Glomerular endothelial cell (primary cell): Measurements from ENCODE around the gene ZNF691. TPM values are rescaled to one million over a fixed set of nuclear protein-coding genes. Genes with fewer than 3 reads are reported as not detected.
"Not testable (repeated sequence)": the region's sequence is repeated elsewhere in the genome, so short reads cannot be mapped to it uniquely, and the experiment has no call there.

ENCODE experiments used
- DNase-seq: peaks from one replicate; pipeline ENCODE4 v3.0.0-alpha.2; 2011; ENCODE audit warnings: low read depth, low spot score; ENCODE audit errors: extremely low read depth
- total RNA-seq: library from RNA; depleted of rRNA; stranded (reverse); fragments of >200 nt; gene quantifications from 2 replicates; pipeline ENCODE4 v1.2.3, GENCODE V29; 2015

ZNF691 gene, protein sequence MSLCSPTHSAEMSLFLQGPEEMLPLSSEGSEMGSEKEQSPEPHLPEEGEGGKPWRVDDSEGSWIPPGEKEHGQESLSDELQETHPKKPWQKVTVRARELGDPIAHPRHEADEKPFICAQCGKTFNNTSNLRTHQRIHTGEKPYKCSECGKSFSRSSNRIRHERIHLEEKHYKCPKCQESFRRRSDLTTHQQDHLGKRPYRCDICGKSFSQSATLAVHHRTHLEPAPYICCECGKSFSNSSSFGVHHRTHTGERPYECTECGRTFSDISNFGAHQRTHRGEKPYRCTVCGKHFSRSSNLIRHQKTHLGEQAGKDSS
- 8.5 and 9.0 TPM in 2 replicates for total RNA-seq

GRCh38 chr1:42846257-42847110, at the start of gene ZNF691:
TSS of gene ZNF691 (plus strand) at chr1:42846613. CDS start at chr1:42849659, 3,046 bp downstream.
- DNase-seq = peak; percentile 93

DNA sequence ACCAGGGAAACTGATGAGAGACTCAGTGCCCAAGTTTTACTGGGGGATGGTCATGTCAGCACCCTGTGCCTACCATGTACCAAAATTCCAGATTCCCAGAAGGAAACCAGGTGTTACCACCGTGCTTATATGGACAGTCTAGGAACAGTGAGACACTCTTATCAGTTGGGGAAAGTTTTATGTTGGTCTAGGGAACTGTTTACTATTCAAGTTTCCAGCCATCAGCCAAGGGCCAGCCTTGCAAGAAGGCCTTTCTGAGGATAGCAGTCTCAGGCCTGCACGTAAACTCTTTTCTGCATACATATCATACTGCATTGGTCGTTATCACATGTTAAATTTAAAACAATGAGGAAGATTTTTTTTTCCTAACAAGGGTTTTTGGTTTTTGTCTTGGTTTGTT, 49.0 kb upstream of the ZNF691 start:
- no peak for DNase-seq

DNA sequence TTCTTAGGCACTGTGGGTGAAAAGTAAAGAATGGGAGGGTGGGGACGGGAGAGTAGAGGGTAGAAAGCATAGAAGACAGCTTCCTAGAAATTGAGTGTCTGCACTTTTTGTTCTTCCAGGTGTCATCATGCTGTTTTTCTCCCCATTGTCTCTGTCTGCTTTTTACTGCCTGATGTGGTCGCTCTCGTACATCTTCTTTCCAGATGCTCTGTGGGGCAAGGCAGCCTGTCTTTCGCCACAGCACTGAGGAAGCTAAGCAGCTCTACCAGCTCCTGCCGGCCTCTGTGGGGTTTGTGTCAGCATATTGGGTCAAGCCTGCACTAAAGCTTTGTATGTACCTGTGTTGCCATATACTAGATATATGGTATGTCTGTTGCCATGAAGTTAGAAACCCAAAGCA, 48.4 kb upstream of the ZNF691 start:
- DNase-seq = no peak

DNA sequence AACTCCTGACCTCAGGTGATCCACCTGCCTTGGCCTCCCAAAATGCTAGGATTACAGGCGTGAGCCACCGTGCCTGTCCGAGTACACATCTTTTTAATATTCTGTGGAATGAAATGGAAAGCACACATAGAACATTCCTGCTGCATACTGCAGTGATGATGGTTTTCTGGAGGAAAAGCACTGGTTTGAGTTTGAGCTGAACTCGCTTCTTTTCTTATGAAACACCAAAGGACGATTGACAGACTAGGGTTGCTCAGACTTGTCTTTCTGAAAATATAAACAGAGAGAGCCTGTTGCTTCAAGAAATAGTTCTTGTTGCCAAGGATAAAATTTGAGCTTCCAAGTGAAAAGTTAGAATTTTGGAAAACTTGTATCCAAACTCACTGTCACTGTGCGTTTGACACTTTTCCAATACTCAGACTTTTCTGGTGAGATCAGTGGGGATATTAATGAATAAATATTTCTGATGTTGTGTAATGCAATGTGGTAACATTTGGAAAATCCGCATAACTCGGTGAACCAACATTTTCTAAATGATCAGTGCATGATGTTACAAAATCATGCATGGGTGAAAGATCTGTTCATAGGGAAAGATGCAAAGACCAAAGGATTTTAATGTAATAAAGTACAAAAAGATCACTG, 44.5 kb upstream of the ZNF691 start:
- no peak for DNase-seq

- no peak for DNase-seq
These were observed 40.2 kb upstream of the ZNF691 start for GRCh38 chr1:42806171-42806570.

DNA sequence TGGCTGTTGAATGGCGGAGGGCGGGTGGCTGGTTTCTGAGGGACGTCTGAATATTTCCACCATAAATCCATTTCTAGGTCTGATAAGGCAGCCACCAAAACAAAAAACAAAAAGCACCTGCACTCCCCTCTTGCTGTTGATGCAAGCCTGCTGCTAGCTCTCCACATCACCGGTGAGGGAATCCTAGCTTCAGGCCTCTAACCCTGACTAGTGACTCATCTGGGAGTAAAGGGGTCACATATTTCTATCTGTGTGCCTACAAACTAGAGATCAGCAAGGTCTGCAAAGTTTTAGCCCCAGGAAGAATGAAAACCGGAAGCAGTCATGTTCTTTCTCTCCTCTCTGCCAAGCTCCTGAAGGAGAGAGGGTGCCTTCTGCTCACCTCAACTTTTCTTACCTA, 39.8 kb upstream of the ZNF691 start:
- DNase-seq = no peak

- DNase-seq = no peak
These were observed 39.3 kb upstream of the ZNF691 start for GRCh38 chr1:42807056-42807668.

GRCh38 chr1:42814815-42815214, 31.6 kb upstream of the ZNF691 start:
- not testable (repeated sequence) for DNase-seq

DNA sequence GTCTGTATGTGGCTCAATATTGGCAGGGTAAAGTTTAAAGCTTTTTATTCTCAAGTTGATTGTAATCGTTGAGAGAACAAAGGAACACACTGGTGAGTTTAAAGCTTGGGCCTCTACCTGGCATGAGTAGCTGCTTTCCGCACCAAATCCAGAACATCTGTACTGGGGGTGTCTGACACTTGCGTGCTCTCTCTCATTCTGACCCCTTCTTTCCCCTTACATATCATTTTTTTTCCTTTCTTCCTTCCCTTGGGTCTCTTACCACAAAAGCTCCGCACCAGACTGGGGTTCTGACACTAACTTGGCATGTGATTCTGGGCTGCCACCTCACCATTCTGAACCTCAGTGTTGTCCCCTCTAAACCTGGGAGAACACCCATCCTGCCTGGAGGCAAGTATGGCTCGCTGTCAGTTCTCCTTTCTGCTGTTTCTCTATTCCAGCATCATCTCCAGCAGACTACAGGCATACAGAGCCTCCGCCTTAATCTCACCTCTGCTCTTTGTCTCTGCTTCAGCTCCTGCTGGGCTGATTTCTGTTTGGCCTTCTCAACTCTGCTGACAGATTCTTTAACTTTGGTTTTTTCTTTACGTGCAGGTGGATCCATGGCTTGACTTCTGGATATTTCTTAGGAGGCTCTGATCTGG, 30.4 kb upstream of the ZNF691 start:
- DNase-seq = no peak

DNA sequence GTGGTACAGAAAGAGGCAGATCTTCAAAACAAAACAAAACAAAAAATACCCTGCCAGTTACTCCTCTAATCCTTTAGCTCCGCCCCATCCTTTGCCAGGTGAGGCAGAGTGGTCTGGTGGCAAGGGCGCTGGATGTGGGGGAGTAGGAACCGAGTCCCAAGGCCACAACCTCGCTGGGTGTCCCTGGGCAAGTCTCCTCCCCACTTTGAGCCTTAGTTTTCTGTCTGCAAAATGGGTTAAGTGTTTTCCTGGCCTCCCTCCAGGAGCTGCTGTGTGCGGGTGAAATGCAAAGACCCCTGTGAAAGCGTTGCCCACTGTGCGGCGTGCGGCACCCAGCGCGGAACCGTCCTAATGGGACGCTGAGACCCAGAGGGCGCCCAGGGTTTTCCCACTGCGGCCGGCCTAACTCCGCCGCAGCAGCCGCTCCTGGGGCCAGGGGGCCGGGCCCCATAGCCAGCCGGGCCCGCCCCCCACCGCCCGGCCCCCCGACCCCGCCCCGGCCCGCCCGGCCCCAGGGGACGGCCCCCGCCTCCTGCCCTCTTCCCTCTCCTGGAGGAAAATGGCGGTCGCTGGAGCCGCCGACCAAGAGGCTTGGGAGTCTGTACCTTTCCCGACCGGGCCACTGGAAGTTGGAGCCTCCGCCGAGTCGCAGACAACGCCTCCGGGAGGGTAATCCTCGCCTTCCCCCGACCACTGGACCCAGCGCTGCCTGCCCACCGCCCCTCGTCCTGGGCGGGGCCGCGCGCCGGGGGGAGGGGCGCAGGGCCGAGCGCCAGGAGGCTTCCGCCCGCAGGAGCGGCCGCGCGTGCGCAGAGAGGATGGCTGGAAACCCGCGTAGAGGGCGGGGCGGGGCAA, 29.6 kb upstream of the ZNF691 start, which contains the start of the genes ERMAP and SVBP:
Gene ERMAP, plus strand, starts transcription at position 538 of the 855 bp plus-strand sequence. CDS start 13,327 bp downstream, outside the sequence.
Gene SVBP, minus strand, starts transcription at position 813 of the 855 bp plus-strand sequence. CDS start 853 bp downstream, outside the sequence.
- DNase-seq = no peak

DNA sequence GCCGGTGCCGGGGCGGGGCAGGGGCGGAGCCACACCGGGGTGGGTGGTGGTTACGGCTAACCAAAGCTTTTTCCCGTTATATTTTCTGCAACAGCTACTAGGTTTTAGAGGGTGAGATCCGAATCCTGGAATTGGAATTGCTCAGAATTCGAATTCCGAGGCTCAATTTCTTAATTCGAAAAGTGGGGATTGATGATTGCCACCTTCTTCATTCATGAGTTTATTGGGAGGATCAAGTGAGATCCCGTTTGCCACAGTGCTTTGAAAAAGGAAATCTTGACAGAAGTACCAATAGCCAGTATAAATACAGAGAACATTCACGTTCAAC, 29.0 kb upstream of the ZNF691 start:
- no peak for DNase-seq

GRCh38 chr1:42817976-42818375, 28.4 kb upstream of the ZNF691 start:
- no peak for DNase-seq

DNA sequence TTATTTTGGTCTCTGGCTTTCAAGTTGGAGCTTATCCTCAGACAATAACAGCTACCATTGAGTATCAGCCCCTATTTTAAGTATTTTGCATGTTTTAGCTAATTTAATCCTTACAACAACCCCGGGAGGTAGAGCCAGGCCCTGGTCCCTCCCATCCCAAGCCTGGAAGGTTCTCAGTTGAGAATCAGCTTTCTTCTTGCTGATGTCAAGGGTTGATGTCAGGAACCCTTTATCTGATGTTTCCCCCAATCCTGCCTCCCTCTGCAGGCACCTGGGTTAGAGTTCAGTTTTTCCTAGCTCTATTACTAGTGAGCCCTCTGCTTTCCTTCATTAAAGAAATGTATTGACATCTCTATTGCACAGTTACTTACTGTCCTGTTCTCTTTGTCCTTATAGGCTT, 25.6 kb upstream of the ZNF691 start:
- DNase-seq = no peak

- DNase-seq = no peak
These were observed 24.7 kb upstream of the ZNF691 start for GRCh38 chr1:42821690-42822089.

- DNase-seq = no peak
These were observed 23.5 kb upstream of the ZNF691 start for GRCh38 chr1:42822800-42823392.

GRCh38 chr1:42824481-42825035, 21.9 kb upstream of the ZNF691 start:
- DNase-seq = no peak

DNA sequence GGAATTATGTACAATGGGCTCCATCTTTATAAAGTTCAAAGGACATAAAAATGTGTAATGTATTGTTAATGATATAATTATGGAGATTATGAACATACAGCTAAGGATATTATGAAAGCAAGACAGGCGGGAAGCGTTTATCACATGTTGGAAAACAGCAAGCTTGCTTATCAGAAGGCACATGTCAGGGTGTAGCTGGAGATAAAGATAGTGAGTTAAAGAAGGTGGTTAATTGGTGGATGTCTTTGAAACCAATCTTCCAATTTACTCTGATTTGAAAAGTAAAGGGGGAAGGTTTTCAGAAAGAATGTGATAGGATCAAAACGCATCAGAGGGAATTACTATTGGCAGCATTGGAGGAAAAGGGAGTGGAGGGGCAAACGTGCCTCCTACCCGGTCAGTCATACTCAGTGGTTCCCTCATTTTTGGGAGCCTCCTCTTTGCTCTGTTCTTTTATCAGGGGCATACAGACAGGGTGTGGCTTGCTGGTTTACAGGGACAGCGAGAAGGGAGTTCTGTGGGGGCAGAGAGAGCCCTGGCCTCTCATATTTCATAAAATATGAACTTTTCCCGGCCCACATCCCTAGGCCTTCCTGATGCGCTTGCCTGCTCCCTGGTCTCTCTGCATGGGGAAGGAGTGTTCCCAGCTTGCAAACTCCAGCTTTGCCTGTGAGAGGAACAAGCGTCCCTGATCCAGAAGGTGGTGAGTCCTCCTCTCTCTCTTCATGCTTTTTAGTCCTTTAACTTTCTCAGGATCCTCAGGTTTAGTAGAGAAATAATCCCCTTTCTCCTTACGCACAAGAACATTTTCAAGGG, 21.2 kb upstream of the ZNF691 start:
- no peak for DNase-seq

DNA sequence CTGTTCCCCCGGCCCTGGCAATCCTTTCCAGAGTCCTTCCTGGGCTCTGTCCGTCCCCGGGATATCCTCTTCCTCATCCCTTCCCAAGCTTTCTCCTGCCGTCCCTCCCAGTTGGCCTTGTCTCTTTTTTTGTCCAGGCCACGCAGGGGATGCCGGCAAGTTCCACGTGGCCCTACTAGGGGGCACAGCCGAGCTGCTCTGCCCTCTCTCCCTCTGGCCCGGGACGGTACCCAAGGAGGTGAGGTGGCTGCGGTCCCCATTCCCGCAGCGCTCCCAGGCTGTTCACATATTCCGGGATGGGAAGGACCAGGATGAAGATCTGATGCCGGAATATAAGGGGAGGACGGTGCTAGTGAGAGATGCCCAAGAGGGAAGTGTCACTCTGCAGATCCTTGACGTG, 15.8 kb upstream of the ZNF691 start:
- no peak for DNase-seq
